ENCODE measurements around the gene HCRTR1.

GRCh38 chr1:31654474-31654776 is 36.9 kb downstream of the HCRTR1 start:
- TF ChIP-seq, protein P1, sequence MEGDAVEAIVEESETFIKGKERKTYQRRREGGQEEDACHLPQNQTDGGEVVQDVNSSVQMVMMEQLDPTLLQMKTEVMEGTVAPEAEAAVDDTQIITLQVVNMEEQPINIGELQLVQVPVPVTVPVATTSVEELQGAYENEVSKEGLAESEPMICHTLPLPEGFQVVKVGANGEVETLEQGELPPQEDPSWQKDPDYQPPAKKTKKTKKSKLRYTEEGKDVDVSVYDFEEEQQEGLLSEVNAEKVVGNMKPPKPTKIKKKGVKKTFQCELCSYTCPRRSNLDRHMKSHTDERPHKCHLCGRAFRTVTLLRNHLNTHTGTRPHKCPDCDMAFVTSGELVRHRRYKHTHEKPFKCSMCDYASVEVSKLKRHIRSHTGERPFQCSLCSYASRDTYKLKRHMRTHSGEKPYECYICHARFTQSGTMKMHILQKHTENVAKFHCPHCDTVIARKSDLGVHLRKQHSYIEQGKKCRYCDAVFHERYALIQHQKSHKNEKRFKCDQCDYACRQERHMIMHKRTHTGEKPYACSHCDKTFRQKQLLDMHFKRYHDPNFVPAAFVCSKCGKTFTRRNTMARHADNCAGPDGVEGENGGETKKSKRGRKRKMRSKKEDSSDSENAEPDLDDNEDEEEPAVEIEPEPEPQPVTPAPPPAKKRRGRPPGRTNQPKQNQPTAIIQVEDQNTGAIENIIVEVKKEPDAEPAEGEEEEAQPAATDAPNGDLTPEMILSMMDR (IDR thresholded peaks at IDR 0.05): no peak
- no peak for TF ChIP-seq POLR2AphosphoS5 (IDR thresholded peaks at IDR 0.05)
